Stimulated activated CD4-positive, alpha-beta T cell treated with anti-CD3 and anti-CD28 coated beads, Interleukin-1b, Interleukin-23, amount 100 ng/mL, for 4 hours (primary cell): ENCODE results near the gene LRRC28.

Experiments used
- DNase-seq, 2 donors: peaks; one replicate each; pipeline ENCODE4 v3.0.0-alpha.2; 2020; ENCODE audit warnings: low read depth in 2 of 2

LRRC28 gene

GRCh38 chr15:99416191-99417188 is 165.2 kb downstream of the LRRC28 start:
- DNase-seq: no peak

DNA sequence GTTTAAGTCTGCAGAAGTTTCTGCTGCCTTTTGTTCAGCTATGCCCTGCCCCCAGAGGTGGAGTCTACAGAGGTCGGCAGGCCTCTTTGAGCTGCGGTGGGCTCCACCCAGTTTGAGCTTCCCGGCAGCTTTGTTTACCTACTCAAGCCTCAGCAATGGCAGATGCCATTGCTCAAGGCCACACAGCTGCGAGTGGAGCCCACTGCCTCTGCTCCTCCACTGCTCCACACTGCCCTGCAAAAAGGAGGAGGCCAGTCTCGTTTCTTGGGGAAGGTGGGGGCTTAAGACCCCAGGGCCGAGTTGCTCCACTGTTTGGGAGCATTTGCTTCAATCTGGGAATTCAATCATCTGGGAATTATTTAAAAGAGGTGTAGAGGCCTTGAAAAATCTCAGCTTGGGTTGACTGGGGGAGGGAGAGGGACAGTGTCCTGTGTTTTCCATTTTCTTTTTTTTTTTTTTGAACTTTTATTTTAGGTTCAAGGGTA is 169.9 kb downstream of the LRRC28 start:
- no peak for DNase-seq

DNA sequence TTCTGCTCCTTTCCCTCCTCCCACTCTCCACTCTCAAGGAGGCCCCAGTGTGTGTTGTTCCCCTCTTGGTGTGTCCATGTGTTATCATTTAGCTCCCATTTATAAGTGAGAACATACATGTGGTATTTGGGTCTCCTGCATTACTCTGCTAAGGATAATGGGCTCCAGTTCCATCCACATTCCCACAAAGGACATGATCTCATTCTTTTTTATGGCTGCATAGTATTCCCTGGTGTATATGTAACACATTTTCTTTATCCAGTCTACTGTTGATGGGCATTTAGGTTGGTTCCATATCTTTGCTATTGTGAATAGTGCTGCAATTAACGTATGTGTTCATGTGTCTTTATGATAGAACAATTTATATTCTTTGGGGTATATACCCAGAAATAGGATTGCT is 170.5 kb downstream of the LRRC28 start:
- no peak for DNase-seq

- no peak for DNase-seq
Observed at GRCh38 chr15:99423186-99424130, 172.2 kb downstream of the LRRC28 start.

DNA sequence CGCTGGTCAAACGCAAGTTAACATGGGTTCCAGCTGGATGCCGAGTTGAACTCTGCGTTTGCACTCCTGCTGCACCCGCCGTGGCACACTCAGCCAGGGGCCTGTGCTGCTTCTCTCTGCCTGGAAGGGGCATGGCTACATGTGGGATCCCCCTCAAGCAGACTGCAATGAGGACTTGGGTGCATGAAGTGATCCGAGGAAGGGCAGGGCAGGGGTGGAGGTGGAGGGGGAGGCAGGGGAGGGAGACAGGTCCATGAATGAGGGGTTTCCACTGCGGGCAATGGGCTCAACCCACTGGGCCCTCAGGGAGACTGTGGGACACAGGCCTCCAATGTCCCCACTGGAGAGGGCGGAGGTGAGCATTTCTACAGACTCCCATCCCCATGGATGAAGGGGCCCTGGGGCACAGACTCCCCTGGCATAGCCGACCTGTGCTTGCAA is 172.9 kb downstream of the LRRC28 start:
- no peak for DNase-seq

GRCh38 chr15:99424978-99425656 is 173.8 kb downstream of the LRRC28 start:
- peak; percentile 32 to 52 for DNase-seq

DNA sequence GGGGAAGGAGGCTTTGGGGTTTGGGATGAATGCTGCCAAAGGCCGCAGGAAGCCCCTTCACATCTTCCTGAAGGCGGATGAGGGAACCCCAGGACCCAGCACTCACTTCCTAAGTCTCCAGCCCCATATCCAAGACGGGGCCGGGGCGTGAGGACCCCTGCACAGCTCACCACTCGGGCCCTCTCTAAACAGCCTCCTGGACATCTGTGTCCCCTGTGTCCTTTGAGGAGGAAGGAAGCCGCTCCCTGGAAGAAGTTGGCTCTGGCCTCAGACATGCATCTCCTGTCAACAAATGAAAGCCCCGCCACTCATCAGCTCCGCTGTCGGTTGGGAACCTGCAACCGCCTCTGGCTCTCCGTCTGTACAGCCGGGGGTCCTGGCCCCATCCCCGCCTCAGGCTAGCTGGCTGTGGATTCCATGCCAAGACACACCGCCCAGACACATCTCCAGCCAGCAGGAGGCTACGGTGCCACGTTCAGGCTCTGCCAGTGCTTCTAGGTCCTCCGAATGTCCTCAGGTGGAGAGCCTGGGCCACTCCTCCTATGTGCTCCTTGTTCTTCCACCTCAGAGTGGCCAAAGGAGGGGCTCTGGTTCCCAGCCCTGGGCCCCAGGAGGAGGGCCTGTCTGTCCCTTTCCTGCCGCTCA is 174.5 kb downstream of the LRRC28 start:
- DNase-seq: no peak

- DNase-seq: no peak
Observed at GRCh38 chr15:99426431-99427105, 175.3 kb downstream of the LRRC28 start.

- DNase-seq: no peak
Observed at GRCh38 chr15:99427210-99427609, 175.9 kb downstream of the LRRC28 start.

GRCh38 chr15:99427668-99428361 is 176.5 kb downstream of the LRRC28 start:
- no peak for DNase-seq

DNA sequence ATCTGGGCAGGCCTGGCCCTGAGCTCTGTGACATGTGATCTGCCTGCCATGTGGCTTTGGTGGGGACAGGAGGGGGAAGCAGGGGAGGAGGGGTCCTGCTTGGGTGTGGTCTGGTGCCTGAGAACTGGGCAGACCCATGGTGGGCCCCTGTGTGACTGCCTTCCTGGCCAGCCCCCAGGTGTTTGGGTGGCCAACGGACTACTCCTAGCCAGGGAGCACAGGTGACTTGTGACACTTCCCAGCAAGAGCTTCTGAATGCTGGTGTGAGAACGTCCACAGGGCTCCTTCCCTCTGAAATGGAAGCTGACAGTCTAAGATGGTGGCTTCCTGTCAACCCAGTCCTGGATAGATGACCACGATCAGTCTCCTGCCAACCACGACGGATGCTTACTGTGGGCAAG is 178.4 kb downstream of the LRRC28 start:
- no peak for DNase-seq

DNA sequence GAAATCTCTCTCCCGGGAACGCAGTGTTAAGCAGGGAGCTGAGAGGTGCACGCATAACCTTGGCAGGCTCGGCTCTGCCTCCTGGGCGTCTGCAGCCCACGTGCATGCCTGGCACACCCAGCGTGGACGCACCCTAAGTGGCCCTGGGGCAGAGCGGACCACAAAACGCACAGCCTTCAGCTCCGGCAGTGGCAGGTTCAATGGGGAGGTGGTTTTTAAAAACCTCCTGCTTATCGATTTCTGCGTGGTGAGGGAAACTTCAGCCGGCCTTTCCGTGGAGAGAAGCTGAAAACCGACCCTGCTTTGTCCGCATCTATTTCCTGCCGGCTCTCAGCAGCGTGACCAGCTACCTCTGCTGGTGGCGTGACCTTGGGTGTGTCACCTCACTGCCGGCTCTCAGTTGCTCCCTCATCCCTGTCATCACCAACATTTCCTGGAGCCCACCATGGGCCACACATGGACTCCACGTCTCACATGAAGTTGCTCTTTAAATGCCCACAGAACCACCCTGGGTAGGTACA is 179.7 kb downstream of the LRRC28 start:
- DNase-seq: no peak

DNA sequence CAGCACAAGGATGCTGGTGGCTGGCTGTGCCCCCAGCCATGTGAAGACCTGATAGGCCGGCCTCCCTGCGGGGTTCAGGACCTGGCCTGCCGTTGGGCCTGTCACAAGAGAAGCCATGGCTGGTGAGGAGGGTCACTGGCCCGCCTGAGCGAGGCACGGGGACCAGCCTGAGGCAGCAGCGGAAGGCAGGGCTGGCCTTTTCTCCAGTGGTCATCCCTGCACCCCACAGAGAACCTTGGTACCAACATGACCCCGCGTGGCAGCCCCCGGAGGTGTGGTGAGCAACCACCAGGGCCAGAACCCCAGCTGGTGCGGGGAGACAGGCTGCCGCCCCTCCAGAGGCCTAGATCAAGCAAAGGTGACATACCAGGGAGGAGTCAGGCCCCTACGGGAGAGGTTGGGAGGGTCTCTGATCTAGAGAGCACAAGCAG is 180.4 kb downstream of the LRRC28 start:
- no peak for DNase-seq

- no peak for DNase-seq
Observed at GRCh38 chr15:99432271-99433025, 181.2 kb downstream of the LRRC28 start.

DNA sequence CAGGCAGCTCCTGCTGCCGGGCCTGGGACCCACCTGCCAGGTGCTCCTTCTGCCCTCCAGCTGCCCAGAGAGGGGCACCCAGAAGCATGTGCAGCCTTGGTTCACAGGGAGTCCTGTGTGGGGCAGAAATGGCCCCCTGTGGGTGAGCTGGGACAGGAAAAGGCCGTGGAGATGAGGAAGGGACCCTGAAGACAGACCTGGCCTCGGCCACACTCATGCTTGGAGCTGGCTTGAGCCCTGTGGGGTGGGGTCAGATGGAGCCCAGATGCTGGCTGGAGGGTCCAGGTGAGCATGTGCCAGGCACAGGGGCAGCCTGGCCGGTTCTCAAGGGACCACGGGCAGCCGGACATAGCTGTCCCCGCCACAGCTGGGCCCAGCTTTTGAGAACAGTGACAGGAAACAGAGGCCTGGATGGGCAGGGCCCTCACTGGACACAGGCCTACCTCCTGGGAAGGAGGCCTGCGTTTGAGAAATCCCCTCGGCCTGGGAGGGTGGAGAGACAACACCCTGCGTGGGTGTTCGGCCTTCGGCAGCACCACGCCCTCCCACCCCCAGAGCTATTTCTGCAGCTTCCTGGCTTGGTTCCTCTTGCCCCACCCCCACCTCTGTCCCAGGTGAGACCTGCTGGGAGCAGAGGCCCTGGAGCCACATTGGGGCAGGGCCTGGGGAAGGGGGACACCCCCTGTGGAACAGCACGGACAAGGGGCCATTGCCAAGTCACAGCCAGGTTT is 181.9 kb downstream of the LRRC28 start:
- DNase-seq: no peak

DNA sequence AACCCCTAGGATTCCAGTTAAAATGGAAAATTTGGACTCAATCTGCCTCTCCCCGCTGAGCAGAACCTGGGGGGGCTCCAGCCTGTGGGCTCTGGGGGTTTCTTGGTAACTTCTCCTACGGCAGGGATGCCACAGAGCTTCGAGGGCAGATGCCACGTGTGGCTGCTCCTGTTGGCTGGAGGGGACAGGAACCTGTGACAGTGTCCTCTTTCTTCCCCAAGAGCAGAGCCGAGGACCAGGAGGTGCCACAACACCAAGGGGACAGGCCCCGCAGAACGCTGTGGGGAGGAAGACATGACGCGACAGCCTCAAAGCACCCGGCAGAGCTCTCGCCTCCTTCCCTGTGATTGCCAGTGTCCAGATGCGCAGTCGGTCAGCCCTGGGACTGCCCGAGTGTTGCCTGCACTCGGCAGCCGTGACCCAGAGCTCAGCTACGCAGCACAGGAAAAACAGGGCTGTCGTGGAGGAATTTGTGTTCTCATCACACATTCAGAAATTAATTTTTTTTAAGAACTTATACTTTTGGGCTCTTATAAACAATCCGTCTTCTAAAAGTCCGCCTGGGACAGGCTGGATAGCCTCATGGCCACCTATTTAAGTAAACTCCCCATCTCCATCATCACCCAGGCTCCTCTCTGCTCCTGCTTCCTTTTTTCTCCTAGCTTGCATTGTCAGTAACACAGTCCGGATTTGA is 182.6 kb downstream of the LRRC28 start:
- DNase-seq: no peak

DNA sequence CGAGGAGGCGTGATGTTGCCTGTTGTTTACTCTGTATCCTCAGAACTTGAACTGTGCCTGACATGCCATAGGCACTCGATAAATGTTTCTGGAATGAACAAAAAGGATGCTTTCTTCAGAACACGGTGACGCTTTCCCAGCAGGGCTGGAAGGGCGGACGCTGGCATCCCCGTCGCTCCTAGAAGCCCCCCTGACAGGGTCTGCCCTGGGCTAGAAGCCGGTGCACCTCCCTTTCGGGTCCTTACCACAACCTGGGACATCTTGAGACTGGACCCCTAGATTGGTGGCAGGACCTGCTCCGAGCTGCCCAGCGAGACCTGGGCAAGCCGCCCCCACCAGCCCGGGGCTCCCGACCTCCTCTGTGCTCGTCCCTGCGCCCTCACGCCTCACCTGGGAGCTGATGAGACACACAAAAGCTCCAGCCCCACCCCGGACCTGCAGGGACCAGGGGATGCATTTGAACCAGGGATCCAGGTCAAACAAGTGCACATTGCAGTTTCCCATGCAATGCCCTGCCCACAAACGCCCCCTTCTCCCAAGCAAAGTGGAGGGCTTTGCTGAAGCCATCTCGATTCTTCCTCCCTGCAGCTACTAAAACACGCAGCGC is 183.3 kb downstream of the LRRC28 start:
- no peak for DNase-seq
